ENCODE measurements around the gene NMUR2.

NMUR2 gene

DNA sequence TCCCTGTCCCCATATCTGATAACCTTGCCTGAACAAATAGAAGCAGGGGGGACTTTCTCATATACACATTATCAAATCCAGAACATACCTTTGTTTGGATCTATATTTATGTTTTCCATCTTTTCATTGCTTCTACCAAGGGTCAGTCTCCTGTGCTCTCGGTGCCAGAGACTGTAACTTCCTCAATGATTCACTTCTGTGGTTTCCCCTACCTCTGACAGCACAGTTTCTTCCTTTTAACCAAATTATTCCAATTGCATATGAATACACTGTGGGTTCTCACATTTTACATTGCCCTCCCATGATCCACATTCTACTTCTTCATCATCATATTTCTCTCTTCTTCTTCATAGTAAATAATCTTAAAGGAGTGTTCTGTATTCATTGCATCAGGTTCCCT is 32.2 kb downstream of the NMUR2 start:
- no peak for TF ChIP-seq CTCF (IDR thresholded peaks at IDR 0.05)

GRCh38 chr5:152369298-152369697 is 35.8 kb downstream of the NMUR2 start:
- TF ChIP-seq CTCF (IDR thresholded peaks at IDR 0.05) = no peak

- no peak for TF ChIP-seq CTCF (IDR thresholded peaks at IDR 0.05)
Observed at GRCh38 chr5:152367554-152367953, 37.5 kb downstream of the NMUR2 start.

GRCh38 chr5:152366716-152367115 is 38.4 kb downstream of the NMUR2 start:
- TF ChIP-seq CTCF (IDR thresholded peaks at IDR 0.05) = no peak

DNA sequence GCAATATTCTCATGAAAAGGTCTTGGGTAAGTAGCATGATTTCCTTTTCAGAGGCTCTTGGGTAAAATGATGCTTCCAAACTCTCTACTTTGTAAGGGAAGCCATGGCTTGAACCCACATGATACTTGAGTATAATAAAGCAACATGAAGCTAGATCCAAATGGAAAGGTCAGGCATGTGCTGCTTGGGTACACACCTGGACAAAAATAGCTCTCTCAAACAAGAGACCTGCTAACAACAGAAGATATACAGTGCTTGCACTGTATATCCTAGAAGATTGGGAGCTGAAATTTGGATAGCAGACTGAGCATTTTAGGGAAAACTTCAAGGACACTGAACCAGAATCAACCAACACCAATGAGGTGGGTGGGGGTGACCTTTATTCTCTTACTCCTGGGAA is 40.2 kb downstream of the NMUR2 start:
- no peak for TF ChIP-seq CTCF (IDR thresholded peaks at IDR 0.05)

DNA sequence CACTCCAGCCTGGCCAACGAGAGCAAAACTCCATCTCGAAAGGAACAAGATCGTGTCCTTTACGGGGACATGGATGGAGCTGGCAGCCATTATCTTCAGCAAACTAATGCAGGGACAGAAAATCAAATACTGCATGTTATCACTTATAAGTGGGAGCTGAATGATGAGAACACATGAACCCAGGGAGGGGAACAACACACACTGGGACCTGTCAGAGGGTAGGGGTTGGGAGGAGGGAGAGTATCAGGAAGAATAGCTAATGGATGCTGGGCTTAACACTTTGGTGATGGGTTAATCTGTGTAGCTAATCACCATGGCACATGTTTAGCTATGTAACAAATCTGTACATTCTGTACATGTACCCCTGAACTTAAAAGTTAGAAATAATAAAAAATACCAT is 40.9 kb downstream of the NMUR2 start:
- no peak for TF ChIP-seq CTCF (IDR thresholded peaks at IDR 0.05)

- no peak for TF ChIP-seq CTCF (IDR thresholded peaks at IDR 0.05)
Observed at GRCh38 chr5:152358861-152359568, 46.1 kb downstream of the NMUR2 start.

DNA sequence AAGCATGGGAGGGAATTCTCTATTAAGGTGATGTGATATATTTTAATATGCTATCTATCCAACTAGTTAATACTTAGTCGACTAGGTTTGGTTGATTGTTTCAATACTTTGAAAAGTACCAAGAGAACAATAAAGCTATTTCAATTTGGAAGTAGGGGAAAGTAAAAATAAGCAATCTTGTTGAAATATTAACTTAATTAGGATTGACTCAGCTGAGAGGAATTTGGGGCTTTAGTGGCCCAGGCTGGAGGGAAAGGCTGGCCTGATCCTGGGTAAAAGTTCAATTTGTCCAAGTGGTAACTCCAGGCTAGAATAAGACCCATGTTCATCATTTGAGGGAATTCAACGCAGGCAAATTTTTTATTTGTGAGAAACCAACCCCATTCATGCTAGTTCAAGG is 48.6 kb downstream of the NMUR2 start:
- TF ChIP-seq CTCF (IDR thresholded peaks at IDR 0.05) = no peak
